A549 (cell line): Measurements from ENCODE around the gene PTPRN2. TPM values are rescaled to one million over a fixed set of nuclear protein-coding genes. Genes with fewer than 3 reads are reported as not detected.
"Not testable (repeated sequence)": the region's sequence is repeated elsewhere in the genome, so short reads cannot be mapped to it uniquely, and the experiment has no call there.

ENCODE experiments used
- ATAC-seq, 2 experiments: fragments of 200-7000 bp in 1 of 2; fragments of >200 bp in 1 of 2; cut with Nextera tagmentation in 1 of 2; cut with Tn5 transposase in 1 of 2; 3 replicates each; pipeline versions ENCODE4 v1.8.0 to v1.9.1; 2018 to 2020; ENCODE audit warnings: mild to moderate bottlenecking in 1 of 2, moderate library complexity in 1 of 2
- CTCF ChIA-PET: fragments of 300-600 bp; sonication (Branson Sonifier 250); formaldehyde crosslinking; extraction: SDS; loops from one replicate; lab custom pipeline; 2021; ENCODE audit warnings: antibody characterized with exemption, inconsistent platforms; lab: Yijun Ruan, JAX
- POLR2A ChIA-PET: fragments of 350-600 bp; formaldehyde crosslinking; extraction: SDS; loops from one replicate; lab custom pipeline; 2021; ENCODE audit warnings: antibody characterized with exemption, inconsistent platforms; lab: Yijun Ruan, JAX
- DNase-seq, 2 experiments: peaks; one replicate each; pipeline versions ENCODE4 v3.0.0 to v3.0.0-alpha.2; 2011 to 2016; ENCODE audit warnings: low read depth in 1 of 2, low spot score in 1 of 2
- FAIRE-seq: peaks from 2 replicates; lab custom pipeline; 2011; peaks lifted over from hg19 to GRCh38; lab: Jason Lieb, UNC
- H3K27ac ChIP-seq, 2 experiments: fragments of >200 bp; sonication (Bioruptor Twin); formaldehyde crosslinking; 3 replicates each; pipeline ENCODE4 v1.5.1; 2016 to 2017
- H3K4me1 ChIP-seq: fragments of >200 bp; sonication (Bioruptor Twin); formaldehyde crosslinking; 3 replicates; pipeline ENCODE4 v1.6.1; 2016
- H3K4me2 ChIP-seq: fragments of >200 bp; sonication (Bioruptor Twin); formaldehyde crosslinking; 3 replicates; pipeline ENCODE4 v1.6.1; 2016
- H3K4me3 ChIP-seq: fragments of >200 bp; sonication (Bioruptor Twin); formaldehyde crosslinking; 3 replicates; pipeline ENCODE4 v1.5.1; 2016
- H3K9me3 ChIP-seq: fragments of >200 bp; sonication (Bioruptor Twin); formaldehyde crosslinking; 3 replicates; pipeline ENCODE4 v1.6.1; 2016
- ATOH8 ChIP-seq: fragments of 250-450 bp; sonication (Bioruptor Pico); IDR thresholded peaks from 2 replicates; pipeline ENCODE4 v1.5.0; 2020; ENCODE audit warnings: low read depth, mild to moderate bottlenecking, moderate library complexity
- BCL3 ChIP-seq: fragments of >200 bp; sonication (Bioruptor Twin); formaldehyde crosslinking; IDR thresholded peaks from 3 replicates; pipeline ENCODE4 v1.6.1; 2016
- CEBPB ChIP-seq, 2 experiments: fragments of >200 bp in 1 of 2; sonication (Bioruptor Twin) in 1 of 2; formaldehyde crosslinking in 1 of 2; IDR thresholded peaks; 2 replicates each; pipeline ENCODE4 v1.6.1; 2012 to 2016
- EP300 ChIP-seq, 2 experiments: fragments of >200 bp; sonication (Bioruptor Twin); formaldehyde crosslinking; IDR thresholded peaks; 2 replicates in 1 of 2; 3 replicates in 1 of 2; pipeline ENCODE4 v1.6.1; 2016 to 2017
- FOXS1 ChIP-seq: fragments of 250-450 bp; sonication (Bioruptor Pico); IDR thresholded peaks from 2 replicates; pipeline ENCODE4 v1.5.0; 2020; ENCODE audit warnings: mild to moderate bottlenecking, moderate library complexity
- HES2 ChIP-seq: fragments of >200 bp; sonication (Bioruptor Twin); formaldehyde crosslinking; IDR thresholded peaks from 2 replicates; pipeline ENCODE4 v1.6.1; 2016
- HEYL ChIP-seq: fragments of 250-450 bp; sonication (Bioruptor Pico); IDR thresholded peaks from 2 replicates; pipeline ENCODE4 v1.8.0; 2021; ENCODE audit warnings: mild to moderate bottlenecking, moderate library complexity
- HOXB13 ChIP-seq: fragments of 250-450 bp; sonication (Bioruptor Pico); IDR thresholded peaks from 2 replicates; pipeline ENCODE4 v1.5.0; 2020; ENCODE audit warnings: low read depth, mild to moderate bottlenecking, moderate library complexity
- JUN ChIP-seq, 2 experiments: fragments of >200 bp; sonication (Bioruptor Twin); formaldehyde crosslinking; IDR thresholded peaks; 2 replicates in 1 of 2; 3 replicates in 1 of 2; pipeline ENCODE4 v1.6.1; 2016 to 2017
- MAFK ChIP-seq: fragments of 450-650 bp; IDR thresholded peaks from 2 replicates; pipeline ENCODE4 v1.6.1; 2014; ENCODE audit not compliant: partially characterized antibody
- MAZ ChIP-seq: fragments of 150-350 bp; IDR thresholded peaks from 2 replicates; pipeline ENCODE4 v1.6.1; 2014; ENCODE audit warnings: antibody characterized with exemption, low read depth, low read length, borderline replicate concordance
- NR3C1 ChIP-seq: fragments of >200 bp; sonication (Bioruptor Twin); formaldehyde crosslinking; IDR thresholded peaks from 3 replicates; pipeline ENCODE4 v1.6.1; 2017
- POLR2AphosphoS2 ChIP-seq: conservative IDR thresholded peaks from 2 replicates; pipeline ENCODE4 v1.6.1; 2012; ENCODE audit warnings: low read length, improper control_type of control experiment, inconsistent platforms
- RAD21 ChIP-seq, 2 experiments: fragments of >200 bp in 1 of 2; sonication (Bioruptor Twin) in 1 of 2; formaldehyde crosslinking in 1 of 2; IDR thresholded peaks in 1 of 2; conservative IDR thresholded peaks in 1 of 2; 2 replicates in 1 of 2; 3 replicates in 1 of 2; pipeline ENCODE4 v1.6.1; 2012 to 2018; ENCODE audit warnings: inconsistent platforms in 1 of 2
- RNF2 ChIP-seq: fragments of 200-600 bp; sonication (generic); IDR thresholded peaks from 2 replicates; pipeline ENCODE4 v1.6.1; 2016; ENCODE audit warnings: low read depth, mild to moderate bottlenecking, antibody characterized with exemption, moderate library complexity, borderline replicate concordance
- SREBF2 ChIP-seq: fragments of 450-650 bp; IDR thresholded peaks from 2 replicates; pipeline ENCODE4 v1.6.1; 2014; ENCODE audit warnings: mild to moderate bottlenecking, moderate library complexity
- TFCP2L1 ChIP-seq: fragments of 250-450 bp; sonication (Bioruptor Pico); IDR thresholded peaks from 2 replicates; pipeline ENCODE4 v1.5.0; 2021; ENCODE audit warnings: mild to moderate bottlenecking
- ZC3H11A ChIP-seq: fragments of 450-650 bp; IDR thresholded peaks from 2 replicates; pipeline ENCODE4 v1.6.1; 2014; ENCODE audit warnings: antibody characterized with exemption, mild to moderate bottlenecking
- ZFP36 ChIP-seq: fragments of 450-650 bp; IDR thresholded peaks from 2 replicates; pipeline ENCODE4 v1.6.1; 2014; ENCODE audit warnings: borderline replicate concordance; ENCODE audit not compliant: partially characterized antibody
- WGBS: methylation state at CpG from one replicate; pipeline ENCODE4 v1.1.6; 2017; ENCODE audit errors: missing lambda C conversion rate; 5-methylcytosine and 5-hydroxymethylcytosine counted together
- polyA plus RNA-seq, 4 experiments: library from polyadenylated mRNA; depleted of rRNA in 3 of 4; stranded (reverse); fragments of >200 nt; fragmentation: RNase III in 1 of 4; extraction: RNeasy Plus Mini Kit Qiagen cat#74134 plus additional on column Dnase treatment in 1 of 4; gene quantifications; 2 replicates in 3 of 4; 3 replicates in 1 of 4; pipeline ENCODE4 v1.2.3, GENCODE V29; 2011 to 2017

PTPRN2 gene
- polyA plus RNA-seq, 2 of the 4 experiments (the other 2 are of a cell fraction) = 0.41 to 1.2 TPM

- H3K4me3 ChIP-seq = no peak overlapping the region
- no peak overlapping the region for H3K4me2 ChIP-seq
- POLR2A ChIA-PET = no interaction called here
- no peak for FAIRE-seq
- DNase-seq = no peak
- 11% methylated on average over 7 of the region's 14 CpGs for WGBS
- TF ChIP-seq MAZ (no peak), BCL3 (no peak)
- no peaks in the 10 kb centered on the region for H3K9me3 ChIP-seq
- H3K27ac ChIP-seq = no peak overlapping the region
- CTCF ChIA-PET = no interaction called here
- no peaks in the 10 kb centered on the region for H3K4me1 ChIP-seq
- ATAC-seq = no peak
These were observed 540.1 kb downstream of the PTPRN2 start for GRCh38 chr7:158047391-158048059.

GRCh38 chr7:158046246-158046645 is 541.4 kb downstream of the PTPRN2 start:
- FAIRE-seq, DNase-seq, H3K9me3 ChIP-seq, ATAC-seq, H3K4me2 ChIP-seq, H3K4me1 ChIP-seq, H3K27ac ChIP-seq, H3K4me3 ChIP-seq, POLR2A ChIA-PET, CTCF ChIA-PET: not testable (repeated sequence)
- 32% methylated on average over 9 of the region's 12 CpGs for WGBS

GRCh38 chr7:158044482-158044823 is 543.2 kb downstream of the PTPRN2 start:
- DNase-seq = no peak
- CTCF ChIA-PET = no interaction called here
- no peak for TF ChIP-seq RAD21 (conservative IDR thresholded peaks at IDR 0.05 in 1 of 2, IDR thresholded peaks at IDR 0.05 in 1 of 2)
- no peak for TF ChIP-seq NR3C1
- TF ChIP-seq TFCP2L1 (CRISPR knock-in tag) = no peak
- no peak for TF ChIP-seq POLR2AphosphoS2
- no peak for TF ChIP-seq RNF2
- no peak for TF ChIP-seq CEBPB (IDR thresholded peaks at IDR 0.05)
- no peak for TF ChIP-seq HES2
- no peak for TF ChIP-seq ZC3H11A
- TF ChIP-seq HOXB13 (CRISPR knock-in tag) = no peak
- no peak for TF ChIP-seq ATOH8 (CRISPR knock-in tag)
- no peak for TF ChIP-seq EP300 (IDR thresholded peaks at IDR 0.05)
- no peak for TF ChIP-seq ZFP36
- no peak for TF ChIP-seq JUN (IDR thresholded peaks at IDR 0.05)
- TF ChIP-seq SREBF2 = no peak
- no peak for TF ChIP-seq HEYL
- TF ChIP-seq MAFK = no peak
- no peak for TF ChIP-seq FOXS1 (CRISPR knock-in tag)
- TF ChIP-seq, all 56 proteins: peak for 0
- H3K4me1 ChIP-seq = no peaks in the 10 kb centered on the region
- WGBS = 39% methylated on average over 6 of the region's 6 CpGs
- no peak for ATAC-seq
- no peak overlapping the region for H3K27ac ChIP-seq
- H3K9me3 ChIP-seq = peaks cover 5% of the 10 kb centered on the region; the same call in 2 of the 3 replicates
- POLR2A ChIA-PET = no interaction called here
- no peak for FAIRE-seq
- H3K4me2 ChIP-seq = no peak overlapping the region
- no peak overlapping the region for H3K4me3 ChIP-seq
